NOMO-1 (cell line): ENCODE results near the gene UBE2D3.
"Not testable (repeated sequence)": the region's sequence is repeated elsewhere in the genome, so short reads cannot be mapped to it uniquely, and the experiment has no call there.

Experiments used
- DNase-seq, 2 experiments: peaks; one replicate each; lab custom pipeline; 2025; ENCODE audit not compliant: unreplicated experiment in 2 of 2; lab: John Stamatoyannopoulos, UW

Gene UBE2D3

DNA sequence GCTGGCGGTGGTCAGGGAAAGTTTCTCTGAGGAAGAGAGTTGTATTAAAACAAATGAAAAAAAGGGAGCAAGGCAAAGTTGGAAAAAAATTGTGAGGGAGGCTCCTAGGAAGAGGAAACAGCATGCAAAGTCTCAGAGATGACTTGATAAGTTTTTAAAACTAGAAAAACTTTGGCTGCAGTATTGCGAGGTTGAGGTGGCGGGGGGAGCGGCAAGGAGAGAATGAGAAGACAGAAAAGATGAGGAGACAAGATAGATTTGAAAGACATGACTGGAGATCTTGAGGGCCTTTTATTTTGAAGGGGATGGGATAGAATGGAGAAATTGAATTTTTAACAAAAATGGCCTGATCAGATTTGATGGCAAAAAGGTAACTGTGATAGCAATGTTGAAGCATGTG lies 4.8 kb upstream of the UBE2D3 start:
- DNase-seq: no peak

GRCh38 chr4:102829803-102830202 lies 2.5 kb upstream of the UBE2D3 start:
- DNase-seq: no peak

GRCh38 chr4:102828497-102828808 lies 1.1 kb upstream of the UBE2D3 start:
- DNase-seq: no peak

GRCh38 chr4:102827674-102828496 lies 534 bp upstream of the UBE2D3 start:
- DNase-seq: peak; percentile 99

GRCh38 chr4:102826105-102826889 lies 1.1 kb downstream of the UBE2D3 start:
- DNase-seq: no peak

DNA sequence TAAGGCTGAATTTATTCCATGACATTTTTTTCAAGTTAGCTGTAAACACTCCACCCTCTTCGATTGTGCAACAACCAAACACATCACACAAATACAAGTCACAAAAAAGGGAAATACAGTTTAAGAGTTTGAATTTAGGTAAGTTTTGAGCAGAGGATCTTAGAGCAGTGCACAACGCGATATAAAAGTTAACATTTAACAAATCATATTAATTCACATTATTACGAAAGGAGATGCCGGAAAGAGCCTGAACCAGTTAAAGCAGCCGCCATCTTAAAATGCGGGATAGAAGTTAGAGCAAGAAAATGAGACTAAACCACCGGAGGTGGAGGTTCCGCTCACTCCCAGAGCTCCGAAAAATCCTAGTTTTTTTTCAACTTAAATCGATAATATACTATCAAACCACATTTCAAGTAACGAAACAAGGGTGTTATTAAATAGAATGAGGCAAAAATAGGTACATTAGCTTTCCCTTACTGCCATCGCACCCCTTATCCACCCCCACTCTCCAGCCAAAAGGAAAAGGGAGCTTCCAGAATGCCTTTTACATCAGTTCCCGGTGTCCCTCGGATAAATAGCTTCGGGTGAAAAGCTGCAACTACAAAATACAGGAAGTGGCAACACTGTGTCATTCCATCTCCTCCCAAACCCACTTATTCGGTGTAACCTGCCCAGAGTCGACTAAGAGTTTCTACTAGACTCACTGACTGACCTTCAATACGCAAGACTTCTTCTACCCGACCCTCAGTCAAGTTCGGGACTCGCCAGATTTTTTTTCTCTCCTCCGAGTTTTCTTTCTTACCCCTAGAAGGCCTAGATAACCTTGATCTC lies 1.9 kb downstream of the UBE2D3 start:
- peak; percentile 43 to 73 for DNase-seq

DNA sequence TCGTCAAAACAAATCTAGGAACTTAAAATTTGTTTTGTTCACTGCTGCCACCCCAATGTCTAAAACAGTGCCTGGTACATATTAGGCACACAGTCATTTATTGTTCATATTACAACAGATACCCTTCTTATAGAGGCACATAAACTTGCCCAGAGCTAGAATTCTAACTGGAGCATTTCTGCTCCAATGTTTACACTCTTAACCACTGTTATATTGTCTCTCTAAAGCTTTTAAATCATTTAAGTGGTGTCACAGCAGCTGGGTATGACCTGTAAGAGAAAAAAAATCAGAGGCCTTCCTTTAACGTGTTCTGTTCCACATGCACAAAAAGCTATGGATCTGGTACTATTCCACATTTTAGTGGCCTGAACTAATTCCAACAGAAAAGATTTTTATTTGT lies 3.0 kb downstream of the UBE2D3 start:
- no peak for DNase-seq

DNA sequence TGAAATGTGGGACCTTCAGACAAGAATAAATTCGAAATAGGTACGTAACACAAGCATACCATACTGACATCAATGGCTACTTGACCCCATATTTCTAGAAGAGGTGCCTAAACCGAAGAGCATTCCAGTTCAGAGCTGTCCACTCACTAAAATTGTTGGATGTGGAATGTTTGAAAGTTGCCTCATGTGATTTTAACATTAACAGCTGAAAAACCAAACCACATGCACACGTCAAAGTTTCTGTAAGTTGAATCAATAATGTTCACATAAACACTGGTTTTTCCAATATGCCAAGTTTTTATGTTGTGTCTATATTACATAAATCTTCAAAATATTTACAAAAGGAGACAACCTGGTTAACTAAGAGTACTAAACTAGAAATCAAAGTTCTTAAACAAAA lies 3.5 kb downstream of the UBE2D3 start:
- no peak for DNase-seq

DNA sequence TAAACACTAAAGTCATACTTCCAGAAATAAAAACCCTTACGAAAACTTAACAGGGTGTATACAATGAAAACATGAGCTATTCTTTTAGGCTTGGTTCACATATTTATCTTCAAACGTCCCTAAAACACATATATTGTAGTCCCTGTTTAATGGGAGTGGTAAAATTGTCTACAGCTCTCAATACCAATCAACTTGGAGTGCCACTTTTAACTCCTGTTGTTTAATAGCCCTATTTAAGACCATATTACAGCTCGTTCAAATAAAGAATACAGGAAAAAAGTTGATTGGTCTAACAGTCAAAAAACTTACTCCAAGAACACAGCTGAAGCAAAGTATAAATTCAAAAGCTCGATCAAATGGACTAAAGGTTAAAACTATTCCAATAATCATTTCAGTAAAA lies 3.9 kb downstream of the UBE2D3 start:
- no peak for DNase-seq

- DNase-seq: no peak
These were observed 7.6 kb downstream of the UBE2D3 start for GRCh38 chr4:102819588-102820365.

GRCh38 chr4:102819100-102819499 lies 8.3 kb downstream of the UBE2D3 start:
- DNase-seq: not testable (repeated sequence)

DNA sequence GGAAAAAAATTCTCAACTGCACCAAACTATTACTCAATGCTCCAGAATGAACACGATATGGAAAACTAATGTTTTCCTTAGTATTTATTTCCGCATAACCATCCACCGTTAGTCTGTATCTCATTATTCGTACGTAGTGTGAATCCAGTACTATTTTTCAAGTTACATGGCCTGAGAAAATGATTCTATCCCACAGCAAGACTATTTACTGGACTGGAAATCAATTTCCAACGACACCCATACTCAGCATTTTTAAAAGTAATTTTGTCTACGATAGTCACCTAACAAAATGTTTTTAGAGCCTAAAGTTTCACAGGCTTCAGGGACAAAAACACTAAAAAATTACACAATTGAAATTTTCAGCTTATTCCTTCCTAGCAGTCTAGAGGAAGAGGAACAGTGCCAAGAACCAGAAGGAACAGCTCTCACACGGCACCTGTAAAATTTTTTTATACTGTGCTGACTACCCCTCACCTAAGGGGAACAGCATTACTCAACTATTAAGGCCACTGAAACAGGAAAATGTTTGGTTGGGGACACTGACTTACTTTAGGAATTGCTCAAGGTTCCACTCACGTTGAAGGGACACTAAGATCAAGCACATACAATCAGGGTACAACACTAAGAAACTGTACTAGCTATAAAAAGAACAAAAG lies 9.6 kb downstream of the UBE2D3 start:
- DNase-seq: no peak

GRCh38 chr4:102817021-102817605 lies 10.2 kb downstream of the UBE2D3 start:
- DNase-seq: no peak

- no peak for DNase-seq
These were observed 11.4 kb downstream of the UBE2D3 start for GRCh38 chr4:102815981-102816380.

GRCh38 chr4:102809691-102810090 lies 17.7 kb downstream of the UBE2D3 start:
- DNase-seq: no peak

DNA sequence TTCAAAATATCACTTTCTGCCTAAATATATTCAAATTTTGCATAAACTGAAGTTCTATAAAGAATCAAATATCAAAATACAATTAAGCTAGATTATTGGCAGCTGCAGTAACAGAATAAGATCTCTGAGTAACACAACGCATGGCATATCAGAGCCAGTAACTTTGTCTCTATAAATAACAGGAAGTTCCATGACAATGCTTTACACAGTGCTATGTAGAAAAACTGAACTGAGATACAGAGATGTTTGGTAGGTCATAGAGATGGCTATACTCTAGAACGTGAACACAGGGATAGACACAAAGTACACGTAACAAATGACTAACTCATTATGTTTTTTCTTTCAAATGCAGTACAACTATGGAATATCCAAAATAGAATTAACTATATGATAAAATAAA lies 18.2 kb downstream of the UBE2D3 start:
- no peak for DNase-seq

- DNase-seq: no peak
These were observed 19.3 kb downstream of the UBE2D3 start for GRCh38 chr4:102808009-102808408.

DNA sequence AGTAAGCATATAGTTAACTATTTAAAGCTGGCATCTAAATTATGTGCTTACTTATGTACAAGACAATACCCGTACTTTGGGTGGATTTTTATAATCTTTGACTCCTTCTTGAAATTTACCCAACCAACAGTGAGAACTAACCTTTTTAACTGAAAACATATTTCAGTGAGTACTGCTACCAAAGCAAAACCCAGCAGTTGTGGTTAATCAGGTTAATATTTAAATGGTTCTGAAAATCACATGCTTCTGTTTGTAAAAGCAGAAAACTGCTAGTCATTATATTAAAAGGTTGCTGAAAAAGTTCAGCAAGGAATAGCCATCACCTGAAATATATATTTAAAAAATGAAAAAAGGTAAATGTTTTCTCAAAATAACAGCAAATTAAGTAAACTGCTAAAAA lies 20.0 kb downstream of the UBE2D3 start:
- no peak for DNase-seq

DNA sequence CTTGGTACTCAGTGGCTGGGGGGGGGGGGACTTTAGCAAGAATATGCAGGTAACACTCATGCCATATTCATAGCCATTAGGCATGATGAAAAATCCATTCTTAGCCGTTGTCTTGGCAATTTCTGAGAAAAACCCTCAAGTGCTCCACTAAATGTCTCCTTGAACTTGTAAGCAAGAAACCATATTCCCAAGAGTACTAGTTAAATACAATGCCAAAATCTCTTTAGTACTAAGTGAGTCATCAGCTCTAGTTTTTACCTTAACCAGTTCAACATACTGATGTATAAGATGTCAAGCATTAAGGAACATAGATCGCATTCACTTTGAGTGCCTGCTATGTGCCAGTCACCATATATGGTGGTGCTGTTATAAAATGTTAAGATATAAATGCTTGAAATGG lies 27.5 kb downstream of the UBE2D3 start:
- DNase-seq: no peak

DNA sequence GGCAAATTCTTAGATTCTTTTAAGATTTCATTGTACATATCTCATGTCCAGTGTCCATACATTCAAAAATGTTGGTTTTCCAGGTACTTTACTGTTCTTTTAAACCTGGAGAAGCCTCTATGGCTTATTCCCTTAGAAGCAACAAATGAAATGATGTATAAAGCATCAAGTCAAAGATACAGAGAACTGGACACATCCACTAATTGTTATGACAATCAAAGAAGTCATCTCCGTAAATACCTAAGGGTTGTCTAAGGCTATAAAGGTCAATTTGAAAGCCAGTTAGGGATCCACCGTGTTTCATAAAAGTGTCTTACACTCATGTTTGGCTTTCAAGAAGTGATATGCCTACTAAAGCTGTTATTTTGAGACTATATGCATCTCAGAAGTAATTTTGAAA lies 32.4 kb downstream of the UBE2D3 start:
- no peak for DNase-seq
